ENCODE results near the gene KCNMB3.

KCNMB3 gene

GRCh38 chr3:179292450-179292849 lies 41.5 kb upstream of the KCNMB3 start:
- Histone ChIP-seq H3K9ac (ENCODE audit: low read depth, low read length, poor library complexity) (no peak overlapping the region), H3K4me1 (ENCODE audit: control insufficient read depth in 2 of 2, insufficient read depth in 1 of 2, low read depth in 1 of 2, low read length in 2 of 2) (no peaks in the 10 kb centered on the region), H2BK5ac (ENCODE audit: low read length) (no peak overlapping the region), H2AFZ (ENCODE audit: low read length) (no peak overlapping the region), H3K14ac (ENCODE audit: low read length) (no peak overlapping the region), H3K4me3 (ENCODE audit: low read length in 2 of 2) (no peak overlapping the region), H2BK120ac (ENCODE audit: low read depth, low read length) (no peak overlapping the region), H2AK5ac (ENCODE audit: low read depth, low read length) (no peak overlapping the region), H3K27ac (replicated peaks; ENCODE audit: low read length) (no peak overlapping the region), H3K79me1 (ENCODE audit: low read depth, low read length) (no peaks in the 10 kb centered on the region), H3K4ac (ENCODE audit: low read length) (no peak overlapping the region), H3K9me3 (replicated peaks in 1 of 2; ENCODE audit: control insufficient read depth in 2 of 2, insufficient read depth in 1 of 2, low read depth in 1 of 2, low read length in 2 of 2) (no peaks in the 10 kb centered on the region), H2BK15ac (ENCODE audit: low read length) (no peak overlapping the region), H3K18ac (ENCODE audit: low read length) (no peak overlapping the region), H4K91ac (ENCODE audit: low read depth, low read length, poor library complexity) (no peak overlapping the region), H3K23ac (ENCODE audit: low read depth, low read length, poor library complexity) (no peak overlapping the region), H2BK12ac (ENCODE audit: low read length) (no peak overlapping the region), H3K4me2 (ENCODE audit: insufficient read depth, low read length, poor library complexity, severe bottlenecking) (no peak overlapping the region), H3K27me3 (ENCODE audit: control insufficient read depth in 3 of 3, insufficient read depth in 3 of 3, low read depth in 1 of 3, low read length in 3 of 3) (no peaks in the 10 kb centered on the region), H4K8ac (ENCODE audit: low read depth, low read length) (no peak overlapping the region), H3K36me3 (replicated peaks in 1 of 2; ENCODE audit: control insufficient read depth in 2 of 2, insufficient read depth in 2 of 2, low read length in 2 of 2) (no peaks in the 10 kb centered on the region)
- no CpG with 5 or more reads among the region's 2 CpGs for WGBS, 2 donors (ENCODE audit: extremely low coverage in 2 of 2, insufficient read length in 2 of 2, insufficient replicate concordance in 1 of 2)
- DNase-seq (ENCODE audit: low spot score), result no peak

GRCh38 chr3:179289295-179289694 lies 38.4 kb upstream of the KCNMB3 start:
- Histone ChIP-seq H2BK15ac (ENCODE audit: low read length) (no peak overlapping the region), H4K91ac (ENCODE audit: low read depth, low read length, poor library complexity) (no peak overlapping the region)
- WGBS, 2 donors (ENCODE audit: extremely low coverage in 2 of 2, insufficient read length in 2 of 2, insufficient replicate concordance in 1 of 2), result no CpG with 5 or more reads among the region's 3 CpGs

GRCh38 chr3:179288845-179289244 lies 37.9 kb upstream of the KCNMB3 start:
- Histone ChIP-seq H3K4ac (ENCODE audit: low read length) (no peak overlapping the region), H3K14ac (ENCODE audit: low read length) (no peak overlapping the region), H3K4me2 (ENCODE audit: insufficient read depth, low read length, poor library complexity, severe bottlenecking) (no peak overlapping the region), H3K4me3 (ENCODE audit: low read length in 2 of 2) (no peak overlapping the region), H3K79me1 (ENCODE audit: low read depth, low read length) (no peaks in the 10 kb centered on the region), H3K9me3 (replicated peaks in 1 of 2; ENCODE audit: control insufficient read depth in 2 of 2, insufficient read depth in 1 of 2, low read depth in 1 of 2, low read length in 2 of 2) (no peaks in the 10 kb centered on the region), H3K18ac (ENCODE audit: low read length) (no peak overlapping the region), H3K4me1 (ENCODE audit: control insufficient read depth in 2 of 2, insufficient read depth in 1 of 2, low read depth in 1 of 2, low read length in 2 of 2) (no peaks in the 10 kb centered on the region), H3K23ac (ENCODE audit: low read depth, low read length, poor library complexity) (no peak overlapping the region), H3K9ac (ENCODE audit: low read depth, low read length, poor library complexity) (no peak overlapping the region), H2BK120ac (ENCODE audit: low read depth, low read length) (no peak overlapping the region), H2BK15ac (ENCODE audit: low read length) (no peak overlapping the region), H4K91ac (ENCODE audit: low read depth, low read length, poor library complexity) (no peak overlapping the region), H2AK5ac (ENCODE audit: low read depth, low read length) (no peak overlapping the region), H4K8ac (ENCODE audit: low read depth, low read length) (no peak overlapping the region), H3K27me3 (ENCODE audit: control insufficient read depth in 3 of 3, insufficient read depth in 3 of 3, low read depth in 1 of 3, low read length in 3 of 3) (no peaks in the 10 kb centered on the region), H3K27ac (replicated peaks; ENCODE audit: low read length) (no peak overlapping the region), H2BK5ac (ENCODE audit: low read length) (no peak overlapping the region), H2AFZ (ENCODE audit: low read length) (no peak overlapping the region), H2BK12ac (ENCODE audit: low read length) (no peak overlapping the region), H3K36me3 (replicated peaks in 1 of 2; ENCODE audit: control insufficient read depth in 2 of 2, insufficient read depth in 2 of 2, low read length in 2 of 2) (no peaks in the 10 kb centered on the region)
- DNase-seq (ENCODE audit: low spot score), result no peak
- no CpG with 5 or more reads among the region's 4 CpGs for WGBS, 2 donors (ENCODE audit: extremely low coverage in 2 of 2, insufficient read length in 2 of 2, insufficient replicate concordance in 1 of 2)

More at GRCh38 chr3:179289295-179289694, 38.4 kb upstream of the KCNMB3 start:
- no peaks in the 10 kb centered on the region for H3K36me3 ChIP-seq (replicated peaks in 1 of 2; ENCODE audit: control insufficient read depth in 2 of 2, insufficient read depth in 2 of 2, low read length in 2 of 2)
- no peak overlapping the region for H3K4ac ChIP-seq (ENCODE audit: low read length)
- H3K27me3 ChIP-seq (ENCODE audit: control insufficient read depth in 3 of 3, insufficient read depth in 3 of 3, low read depth in 1 of 3, low read length in 3 of 3), result no peaks in the 10 kb centered on the region
- no peak overlapping the region for H3K18ac ChIP-seq (ENCODE audit: low read length)
- no peak overlapping the region for H4K8ac ChIP-seq (ENCODE audit: low read depth, low read length)
- H3K4me1 ChIP-seq (ENCODE audit: control insufficient read depth in 2 of 2, insufficient read depth in 1 of 2, low read depth in 1 of 2, low read length in 2 of 2), result no peaks in the 10 kb centered on the region
- H3K9me3 ChIP-seq (replicated peaks in 1 of 2; ENCODE audit: control insufficient read depth in 2 of 2, insufficient read depth in 1 of 2, low read depth in 1 of 2, low read length in 2 of 2), result no peaks in the 10 kb centered on the region
- no peak overlapping the region for H3K4me2 ChIP-seq (ENCODE audit: insufficient read depth, low read length, poor library complexity, severe bottlenecking)
- H3K9ac ChIP-seq (ENCODE audit: low read depth, low read length, poor library complexity), result no peak overlapping the region
- H2BK5ac ChIP-seq (ENCODE audit: low read length), result no peak overlapping the region
- no peak overlapping the region for H3K14ac ChIP-seq (ENCODE audit: low read length)
- H2AK5ac ChIP-seq (ENCODE audit: low read depth, low read length), result no peak overlapping the region
- H2AFZ ChIP-seq (ENCODE audit: low read length), result no peak overlapping the region
- H3K4me3 ChIP-seq (ENCODE audit: low read length in 2 of 2), result no peak overlapping the region
- H3K27ac ChIP-seq (replicated peaks; ENCODE audit: low read length), result no peak overlapping the region
- no peak overlapping the region for H2BK12ac ChIP-seq (ENCODE audit: low read length)
- no peak overlapping the region for H3K23ac ChIP-seq (ENCODE audit: low read depth, low read length, poor library complexity)
- H3K79me1 ChIP-seq (ENCODE audit: low read depth, low read length), result no peaks in the 10 kb centered on the region
- no peak overlapping the region for H2BK120ac ChIP-seq (ENCODE audit: low read depth, low read length)
- DNase-seq (ENCODE audit: low spot score), result no peak

GRCh38 chr3:179286331-179286730 lies 35.4 kb upstream of the KCNMB3 start:
- no peak for DNase-seq (ENCODE audit: low spot score)
- no peak overlapping the region for H3K4ac ChIP-seq (ENCODE audit: low read length)
- H2BK12ac ChIP-seq (ENCODE audit: low read length), result no peak overlapping the region
- no peak overlapping the region for H2AFZ ChIP-seq (ENCODE audit: low read length)
- whole genome bisulfite sequencing, 2 donors (ENCODE audit: extremely low coverage in 2 of 2, insufficient read length in 2 of 2, insufficient replicate concordance in 1 of 2), result no CpG with 5 or more reads among the region's 6 CpGs
- no peak overlapping the region for H3K23ac ChIP-seq (ENCODE audit: low read depth, low read length, poor library complexity)
- H4K8ac ChIP-seq (ENCODE audit: low read depth, low read length), result no peak overlapping the region
- H3K9ac ChIP-seq (ENCODE audit: low read depth, low read length, poor library complexity), result no peak overlapping the region
- no peaks in the 10 kb centered on the region for H3K36me3 ChIP-seq (replicated peaks in 1 of 2; ENCODE audit: control insufficient read depth in 2 of 2, insufficient read depth in 2 of 2, low read length in 2 of 2)
- H3K14ac ChIP-seq (ENCODE audit: low read length), result no peak overlapping the region
- no peaks in the 10 kb centered on the region for H3K27me3 ChIP-seq (ENCODE audit: control insufficient read depth in 3 of 3, insufficient read depth in 3 of 3, low read depth in 1 of 3, low read length in 3 of 3)
- H3K9me3 ChIP-seq (replicated peaks in 1 of 2; ENCODE audit: control insufficient read depth in 2 of 2, insufficient read depth in 1 of 2, low read depth in 1 of 2, low read length in 2 of 2), result no peaks in the 10 kb centered on the region
- no peaks in the 10 kb centered on the region for H3K4me1 ChIP-seq (ENCODE audit: control insufficient read depth in 2 of 2, insufficient read depth in 1 of 2, low read depth in 1 of 2, low read length in 2 of 2)
- H2AK5ac ChIP-seq (ENCODE audit: low read depth, low read length), result no peak overlapping the region
- H3K27ac ChIP-seq (replicated peaks; ENCODE audit: low read length), result no peak overlapping the region
- H2BK15ac ChIP-seq (ENCODE audit: low read length), result no peak overlapping the region
- no peak overlapping the region for H3K4me2 ChIP-seq (ENCODE audit: insufficient read depth, low read length, poor library complexity, severe bottlenecking)
- H2BK5ac ChIP-seq (ENCODE audit: low read length), result no peak overlapping the region
- H3K4me3 ChIP-seq (ENCODE audit: low read length in 2 of 2), result no peak overlapping the region
- H2BK120ac ChIP-seq (ENCODE audit: low read depth, low read length), result no peak overlapping the region
- H4K91ac ChIP-seq (ENCODE audit: low read depth, low read length, poor library complexity), result no peak overlapping the region
- no peak overlapping the region for H3K18ac ChIP-seq (ENCODE audit: low read length)
- no peaks in the 10 kb centered on the region for H3K79me1 ChIP-seq (ENCODE audit: low read depth, low read length)

Data from neuronal stem cell (in vitro differentiated cells).